ENCODE data around the gene BCKDHA. TPM values are rescaled to one million over a fixed set of nuclear protein-coding genes. Genes with fewer than 3 reads are reported as not detected.

BCKDHA gene
- total and polyA plus RNA-seq, 9 of the 15 experiments (the other 6 are each of a cell fraction or from before 2014, with no cell fraction given), result 4.5 to 52.5 (median 14.1) TPM

GRCh38 chr19:41367848-41368301, 29.7 kb upstream of the BCKDHA start (continued):
- TF ChIP-seq NR2F6 (CRISPR knock-in tag; IDR thresholded peaks at IDR 0.05), result no peak
- TF ChIP-seq GTF2B (IDR thresholded peaks at IDR 0.05; ENCODE audit: extremely low read depth, insufficient read length), result no peak
- peak; percentile 82 for TF ChIP-seq JUN (IDR thresholded peaks at IDR 0.05; ENCODE audit: borderline replicate concordance, low read depth, low read length)
- TF ChIP-seq JUN (CRISPR knock-in tag; IDR thresholded peaks at IDR 0.05; ENCODE audit: borderline replicate concordance), result no peak
- no peak for TF ChIP-seq HSF4 (CRISPR knock-in tag; IDR thresholded peaks at IDR 0.05; ENCODE audit: borderline replicate concordance)
- no peak for TF ChIP-seq SMC3 (conservative IDR thresholded peaks at IDR 0.05; ENCODE audit: insufficient read depth, low read depth, low read length)
- peak; percentile 94 for TF ChIP-seq SMARCE1 (IDR thresholded peaks at IDR 0.05)
- TF ChIP-seq ZNF239 (CRISPR knock-in tag; IDR thresholded peaks at IDR 0.05), result no peak
- peak; percentile 81 for TF ChIP-seq C11orf30 (IDR thresholded peaks at IDR 0.05; ENCODE audit: low read depth)
- no peak for TF ChIP-seq HNRNPH1 (optimal IDR thresholded peaks at IDR 0.05; ENCODE audit: low read depth, low read length)
- no peak for TF ChIP-seq CSDE1 (IDR thresholded peaks at IDR 0.05)
- no peak for TF ChIP-seq MLX (CRISPR knock-in tag; conservative IDR thresholded peaks at IDR 0.05)
- TF ChIP-seq NCOR1 (IDR thresholded peaks at IDR 0.05), result peak; percentile 43
- TF ChIP-seq PBX2 (CRISPR knock-in tag; IDR thresholded peaks at IDR 0.05; ENCODE audit: low read depth), result no peak
- peak; percentile 28; the same call in 1 of the 2 replicates for TF ChIP-seq PBX2 (tag; conservative IDR thresholded peaks at IDR 0.05; ENCODE audit: low read depth)
- peak; percentile 89 for TF ChIP-seq ARID1B (IDR thresholded peaks at IDR 0.05)
- peak; percentile 66 for TF ChIP-seq ZFX (CRISPR knock-in tag; IDR thresholded peaks at IDR 0.05)
- TF ChIP-seq RNF2 (IDR thresholded peaks at IDR 0.05), result peak; percentile 70
- TF ChIP-seq RFX1 (IDR thresholded peaks at IDR 0.05), result no peak
- no peak for TF ChIP-seq YBX1 (IDR thresholded peaks at IDR 0.05)
- 0 out of 2 replicates have a peak, but pooled peaks have one; percentile 22 for TF ChIP-seq ZEB2 (IDR thresholded peaks at IDR 0.05)
- peak; percentile 31 to 85; a peak in 3 of 4 replicates for TF ChIP-seq ARNT (IDR thresholded peaks at IDR 0.05)

All from K562 (cell line).